Astrocyte of the spinal cord (primary cell): ENCODE results near the gene KLF15.

Experiments used
- DNase-seq: peaks from one replicate; pipeline ENCODE4 v3.0.0; 2011; ENCODE audit warnings: low read depth, low spot score
- H3K4me3 ChIP-seq: 2 replicates; pipeline ENCODE4 v1.5.1; 2011; ENCODE audit warnings: low read depth, mild to moderate bottlenecking, low read length, moderate library complexity
- CTCF ChIP-seq: IDR thresholded peaks from 2 replicates; pipeline ENCODE4 v1.5.1; 2012; ENCODE audit warnings: low read depth, mild to moderate bottlenecking, low read length, inconsistent platforms
- in situ Hi-C: cut with HindIII; loops from 2 replicates; pipeline ENCODE4 v1.10.0; 2017; ENCODE audit warnings: low sequenced_read_pairs

The KLF15 gene

GRCh38 chr3:126394179-126394976 is 37.2 kb upstream of the KLF15 start, which contains the start of gene CFAP100:
Gene CFAP100, plus strand, starts transcription at chr3:126394909. Its CDS starts 1,092 bp downstream, at chr3:126396001.
- H3K4me3 ChIP-seq: no peak within 1 kb of the TSS
- TF ChIP-seq CTCF: no peak
- in situ Hi-C loops: no loop called here
- DNase-seq: peak; percentile 13

- H3K4me3 ChIP-seq: no peak overlapping the region
- in situ Hi-C loops: no loop called here
- TF ChIP-seq CTCF: no peak
- no peak for DNase-seq
Measured at GRCh38 chr3:126393563-126393962, 36.4 kb upstream of the KLF15 start.

- no peak for TF ChIP-seq CTCF
- DNase-seq: no peak
- no peak overlapping the region for H3K4me3 ChIP-seq
- in situ Hi-C loops: no loop called here
Measured at GRCh38 chr3:126392246-126392645, 35.0 kb upstream of the KLF15 start.

- H3K4me3 ChIP-seq: no peak overlapping the region
- in situ Hi-C loops: no loop called here
- no peak for DNase-seq
- TF ChIP-seq CTCF: no peak
Measured at GRCh38 chr3:126391631-126392030, 34.4 kb upstream of the KLF15 start.

GRCh38 chr3:126390751-126391150 is 33.5 kb upstream of the KLF15 start:
- no peak for DNase-seq
- no peak overlapping the region for H3K4me3 ChIP-seq
- no peak for TF ChIP-seq CTCF
- in situ Hi-C loops: no loop called here

GRCh38 chr3:126390201-126390600 is 33.0 kb upstream of the KLF15 start:
- no peak overlapping the region for H3K4me3 ChIP-seq
- no peak for DNase-seq
- TF ChIP-seq CTCF: no peak
- in situ Hi-C loops: no loop called here

GRCh38 chr3:126389794-126390146 is 32.6 kb upstream of the KLF15 start:
- no peak for TF ChIP-seq CTCF
- DNase-seq: no peak
- in situ Hi-C loops: no loop called here
- no peak overlapping the region for H3K4me3 ChIP-seq
